HCT116 (cell line): Measurements from ENCODE around the gene PUM1. TPM values are rescaled to one million over a fixed set of nuclear protein-coding genes. Genes with fewer than 3 reads are reported as not detected.

ENCODE experiments used
- ATAC-seq: fragments of 200-7000 bp; cut with Tn5 transposase; 2 replicates; pipeline ENCODE4 v1.9.1; 2020; ENCODE audit warnings: mild to moderate bottlenecking, moderate library complexity
- BruUV-seq: library from RNA; stranded (reverse); fragments of 400-500 nt; replicated peaks from 2 replicates; lab custom pipeline; 2021; lab: Mats Ljungman, UMichigan
- CTCF ChIA-PET: fragments of 300-600 bp; sonication (Branson Sonifier 250); formaldehyde crosslinking; loops from one replicate; lab custom pipeline; 2021; ENCODE audit warnings: antibody characterized with exemption; lab: Charles Lee
- POLR2A ChIA-PET: fragments of 300-600, 350-600 bp; sonication (Branson Sonifier 250); formaldehyde crosslinking; loops from one replicate; lab custom pipeline; 2021; ENCODE audit warnings: antibody characterized with exemption; lab: Charles Lee
- RAD21 ChIA-PET, 2 experiments: fragments of 300-600 bp; sonication (Branson Sonifier 250); formaldehyde crosslinking; loops; one replicate each; lab custom pipeline; 2023; ENCODE audit warnings: low total read pairs in 2 of 2; ENCODE audit not compliant: uncharacterized antibody in 2 of 2, unreplicated experiment in 2 of 2, low non-redundant PET in 1 of 2; lab: Charles Lee
- DNase-seq: peaks from one replicate; pipeline ENCODE4 v3.0.0-alpha.2; 2010; ENCODE audit warnings: low read depth, low spot score
- H2AFZ ChIP-seq: fragments of 200-600 bp; shearing (Covaris generic), sonication (generic); 2 replicates; pipeline ENCODE4 v1.6.1; 2017; ENCODE audit warnings: low read depth, mixed run types, mixed read lengths, antibody characterized with exemption, low read length; ENCODE audit not compliant: poor library complexity, severe bottlenecking
- H3K27ac ChIP-seq: 2 replicates; pipeline ENCODE4 v1.5.1; 2012; ENCODE audit warnings: low read depth, low read length
- H3K27me3 ChIP-seq: fragments of 200-600 bp; sonication (generic); 2 replicates; pipeline ENCODE4 v1.6.1; 2016; ENCODE audit warnings: mixed run types, low read length, mixed read lengths; ENCODE audit not compliant: insufficient read depth
- H3K36me3 ChIP-seq, 2 experiments: fragments of 200-500 bp in 1 of 2; fragments of 200-600 bp in 1 of 2; sonication (Bioruptor generic) in 1 of 2; sonication (generic) in 1 of 2; 2 replicates each; pipeline versions ENCODE4 v1.5.1 to v1.6.1; 2014 to 2016; ENCODE audit warnings: low read length in 2 of 2, inconsistent platforms in 1 of 2, mixed read lengths in 1 of 2, mixed run types in 1 of 2; ENCODE audit not compliant: insufficient read depth in 2 of 2, control insufficient read depth in 1 of 2
- H3K4me1 ChIP-seq, 2 experiments: fragments of 200-600 bp in 1 of 2; sonication (generic) in 1 of 2; 2 replicates each; pipeline versions ENCODE4 v1.5.1 to v1.6.1; 2012 to 2017; ENCODE audit warnings: low read length in 2 of 2, inconsistent platforms in 1 of 2, mild to moderate bottlenecking in 1 of 2, mixed read lengths in 1 of 2, mixed run types in 1 of 2, moderate library complexity in 1 of 2; ENCODE audit not compliant: insufficient read depth in 2 of 2, control insufficient read depth in 1 of 2
- H3K4me2 ChIP-seq: fragments of 200-600 bp; sonication (generic); 2 replicates; pipeline ENCODE4 v1.6.1; 2017; ENCODE audit warnings: mixed run types, low read length, mixed read lengths
- H3K4me3 ChIP-seq, 2 experiments: fragments of 200-600 bp in 1 of 2; sonication (generic) in 1 of 2; replicated peaks in 1 of 2; 2 replicates each; pipeline ENCODE4 v1.5.1; 2011 to 2016; ENCODE audit warnings: low read length in 2 of 2, control low read depth in 1 of 2, low read depth in 1 of 2, mild to moderate bottlenecking in 1 of 2, mixed read lengths in 1 of 2, mixed run types in 1 of 2
- H3K79me2 ChIP-seq: fragments of 200-600 bp; sonication (generic); 2 replicates; pipeline ENCODE4 v1.6.1; 2017; ENCODE audit warnings: mild to moderate bottlenecking, mixed run types, low read length, moderate library complexity, mixed read lengths; ENCODE audit not compliant: insufficient read depth
- H3K9ac ChIP-seq: fragments of 200-600 bp; sonication (generic); 2 replicates; pipeline ENCODE4 v1.6.1; 2016; ENCODE audit warnings: low read length, mixed read lengths
- H3K9me2 ChIP-seq: fragments of 200-600 bp; sonication (generic), shearing (Covaris generic); 2 replicates; pipeline ENCODE4 v1.6.1; 2017; ENCODE audit warnings: mixed run types, mild to moderate bottlenecking, moderate library complexity; ENCODE audit not compliant: insufficient read depth
- H3K9me3 ChIP-seq, 2 experiments: fragments of 200-500 bp in 1 of 2; fragments of 200-600 bp in 1 of 2; sonication (Bioruptor generic) in 1 of 2; sonication (generic) in 1 of 2; 2 replicates each; pipeline ENCODE4 v1.6.1; 2014 to 2017; ENCODE audit warnings: low read length in 2 of 2, mixed read lengths in 2 of 2, inconsistent platforms in 1 of 2, low read depth in 1 of 2, mild to moderate bottlenecking in 1 of 2, mixed run types in 1 of 2, moderate library complexity in 1 of 2; ENCODE audit not compliant: control insufficient read depth in 1 of 2, insufficient read depth in 1 of 2
- H4K20me1 ChIP-seq: fragments of 200-600 bp; sonication (generic), shearing (Covaris generic); 2 replicates; pipeline ENCODE4 v1.6.1; 2017; ENCODE audit warnings: mixed run types, mild to moderate bottlenecking, moderate library complexity; ENCODE audit not compliant: insufficient read depth
- CBX3 ChIP-seq: IDR thresholded peaks from 2 replicates; pipeline ENCODE4 v1.6.1; 2012; ENCODE audit warnings: low read depth
- CEBPB ChIP-seq: IDR thresholded peaks from 2 replicates; pipeline ENCODE4 v1.6.1; 2012; ENCODE audit warnings: low read depth
- EZH2 ChIP-seq: fragments of 200-600 bp; sonication (generic); IDR thresholded peaks from 2 replicates; pipeline ENCODE4 v1.6.1; 2017; ENCODE audit warnings: antibody characterized with exemption, mixed run types
- EZH2phosphoT487 ChIP-seq: fragments of 200-600 bp; IDR thresholded peaks from 2 replicates; pipeline ENCODE4 v1.6.1; 2018; ENCODE audit warnings: antibody characterized with exemption, borderline replicate concordance
- FOSL1 ChIP-seq: IDR thresholded peaks from 2 replicates; pipeline ENCODE4 v1.6.1; 2012; ENCODE audit warnings: low read depth
- MAX ChIP-seq: IDR thresholded peaks from 2 replicates; pipeline ENCODE4 v1.6.1; 2012
- POLR2AphosphoS5 ChIP-seq: IDR thresholded peaks from 2 replicates; pipeline ENCODE4 v1.6.1; 2011; ENCODE audit warnings: mild to moderate bottlenecking, low read depth, low read length, moderate library complexity
- RAD21 ChIP-seq: IDR thresholded peaks from 2 replicates; pipeline ENCODE4 v1.6.1; 2012; ENCODE audit warnings: low read depth, mild to moderate bottlenecking
- REST ChIP-seq: IDR thresholded peaks from 2 replicates; pipeline ENCODE4 v1.6.1; 2012; ENCODE audit warnings: low read depth
- SIN3A ChIP-seq: IDR thresholded peaks from 2 replicates; pipeline ENCODE4 v1.6.1; 2012; ENCODE audit warnings: low read depth
- SRF ChIP-seq: IDR thresholded peaks from 2 replicates; pipeline ENCODE4 v1.6.1; 2012; ENCODE audit warnings: low read depth
- ZFX ChIP-seq: fragments of 450-650 bp; IDR thresholded peaks from 2 replicates; pipeline ENCODE4 v1.6.1; 2017
- ZNF274 ChIP-seq: fragments of 200-500 bp; sonication (Bioruptor generic); IDR thresholded peaks from 2 replicates; pipeline ENCODE4 v1.6.1; 2014; ENCODE audit warnings: mild to moderate bottlenecking, low read depth, low read length, inconsistent platforms
- intact Hi-C: fragments of 100-400 bp; cut with micrococcal nuclease; formaldehyde crosslinking; loops from 2 replicates; pipeline ENCODE4 v1.10.0; 2022
- total RNA-seq: library from RNA; stranded (reverse); gene quantifications from one replicate; pipeline ENCODE4 v1.2.1, GENCODE V29; 2021; ENCODE audit not compliant: unreplicated experiment
- TF ChIP-seq, protein P1 (sequence below), 3 experiments: fragments of 200-600 bp in 1 of 3; sonication (generic) in 1 of 3; IDR thresholded peaks in 2 of 3; conservative IDR thresholded peaks in 1 of 3; 2 replicates each; pipeline ENCODE4 v1.5.1; 2012 to 2017; ENCODE audit warnings: low read depth in 2 of 3, low read length in 2 of 3, antibody characterized with exemption in 1 of 3, borderline replicate concordance in 1 of 3, control low read depth in 1 of 3, mild to moderate bottlenecking in 1 of 3, mixed read lengths in 1 of 3, mixed run types in 1 of 3, moderate library complexity in 1 of 3; ENCODE audit not compliant: insufficient read depth in 1 of 3
- TF ChIP-seq, protein P2 (sequence below): IDR thresholded peaks from 2 replicates; pipeline ENCODE4 v1.6.1; 2012

Gene PUM1
- total RNA-seq, 1 experiment from 2014 or later, result 113 TPM

GRCh38 chr1:31005198-31005597 lies 60.3 kb downstream of the PUM1 start:
- H3K4me3 ChIP-seq, result no peak overlapping the region
- RAD21 ChIA-PET, result no interaction called here
- TF ChIP-seq CBX3, result no peak
- peaks cover 98% of the 10 kb centered on the region for H3K79me2 ChIP-seq
- no peak for ATAC-seq
- no peak overlapping the region for H3K27ac ChIP-seq
- peaks cover 3 to 7% of the 10 kb centered on the region in 2 experiments; a peak in 1 of 4 replicates for H3K4me1 ChIP-seq
- no peak for DNase-seq
- H3K9ac ChIP-seq, result no peak overlapping the region
- H3K27me3 ChIP-seq, result no peaks in the 10 kb centered on the region
- peaks cover 37% of the 10 kb centered on the region; the same call in 1 of the 2 replicates for H4K20me1 ChIP-seq
- peaks cover 19 to 21% of the 10 kb centered on the region in 2 experiments; a peak in 3 of 4 replicates for H3K36me3 ChIP-seq
- H3K4me2 ChIP-seq, result no peak overlapping the region
- no peak overlapping the region for H2AFZ ChIP-seq
- intact Hi-C loops, result no loop called here
- H3K9me3 ChIP-seq, result no peaks in the 10 kb centered on the region
- POLR2A ChIA-PET, result no interaction called here
- TSS peak; percentile 9 for BruUV-seq
- CTCF ChIA-PET, result no interaction called here
- no peaks in the 10 kb centered on the region for H3K9me2 ChIP-seq

DNA sequence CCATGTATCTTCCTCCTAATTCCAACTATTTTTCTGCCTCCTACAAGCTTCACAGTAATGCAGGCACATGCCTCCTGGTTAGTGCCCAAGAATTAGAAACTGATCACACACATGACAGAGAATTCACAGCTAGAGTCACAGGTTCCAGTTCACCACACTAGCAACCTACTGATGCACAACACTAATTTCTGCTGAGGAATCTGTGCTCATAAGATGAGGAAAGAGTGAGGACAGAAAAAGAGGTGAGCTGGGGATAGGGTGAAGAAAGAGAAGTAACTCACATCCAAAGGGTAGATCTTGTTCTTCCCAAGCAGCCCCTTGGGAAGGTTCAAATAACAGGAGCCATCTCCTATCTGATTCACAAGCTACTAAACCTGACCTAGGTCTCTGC lies 61.3 kb downstream of the PUM1 start:
- H3K4me1 ChIP-seq, result peaks cover 2 to 3% of the 10 kb centered on the region in 2 experiments; a peak in 1 of 4 replicates
- DNase-seq, result no peak
- BruUV-seq, result no TSS peak
- no peaks in the 10 kb centered on the region for H3K27me3 ChIP-seq
- H3K79me2 ChIP-seq, result peaks cover 97% of the 10 kb centered on the region
- no peak overlapping the region for H3K4me2 ChIP-seq
- H3K9ac ChIP-seq, result no peak overlapping the region
- H3K4me3 ChIP-seq, result no peak overlapping the region
- no peaks in the 10 kb centered on the region for H3K9me2 ChIP-seq
- ChIA-PET CTCF (no interaction called here), RAD21 (no interaction called here), POLR2A (no interaction called here)
- no peak overlapping the region for H2AFZ ChIP-seq
- H3K27ac ChIP-seq, result no peak overlapping the region
- peaks cover 37% of the 10 kb centered on the region; the same call in 1 of the 2 replicates for H4K20me1 ChIP-seq
- intact Hi-C loops, result no loop called here
- H3K9me3 ChIP-seq, result no peaks in the 10 kb centered on the region
- ATAC-seq, result no peak
- H3K36me3 ChIP-seq, result peaks cover 21 to 24% of the 10 kb centered on the region in 2 experiments; a peak in 3 of 4 replicates
- TF ChIP-seq REST (no peak), EZH2phosphoT487 (no peak), FOSL1 (no peak), EZH2 (no peak), RAD21 (no peak), SRF (no peak), MAX (no peak), ZFX (no peak), ZNF274 (no peak), SIN3A (no peak), CEBPB (no peak), POLR2AphosphoS5 (no peak), CBX3 (no peak)
- TF ChIP-seq, protein P1, sequence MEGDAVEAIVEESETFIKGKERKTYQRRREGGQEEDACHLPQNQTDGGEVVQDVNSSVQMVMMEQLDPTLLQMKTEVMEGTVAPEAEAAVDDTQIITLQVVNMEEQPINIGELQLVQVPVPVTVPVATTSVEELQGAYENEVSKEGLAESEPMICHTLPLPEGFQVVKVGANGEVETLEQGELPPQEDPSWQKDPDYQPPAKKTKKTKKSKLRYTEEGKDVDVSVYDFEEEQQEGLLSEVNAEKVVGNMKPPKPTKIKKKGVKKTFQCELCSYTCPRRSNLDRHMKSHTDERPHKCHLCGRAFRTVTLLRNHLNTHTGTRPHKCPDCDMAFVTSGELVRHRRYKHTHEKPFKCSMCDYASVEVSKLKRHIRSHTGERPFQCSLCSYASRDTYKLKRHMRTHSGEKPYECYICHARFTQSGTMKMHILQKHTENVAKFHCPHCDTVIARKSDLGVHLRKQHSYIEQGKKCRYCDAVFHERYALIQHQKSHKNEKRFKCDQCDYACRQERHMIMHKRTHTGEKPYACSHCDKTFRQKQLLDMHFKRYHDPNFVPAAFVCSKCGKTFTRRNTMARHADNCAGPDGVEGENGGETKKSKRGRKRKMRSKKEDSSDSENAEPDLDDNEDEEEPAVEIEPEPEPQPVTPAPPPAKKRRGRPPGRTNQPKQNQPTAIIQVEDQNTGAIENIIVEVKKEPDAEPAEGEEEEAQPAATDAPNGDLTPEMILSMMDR (IDR thresholded peaks at IDR 0.05 in 2 of 3, conservative IDR thresholded peaks at IDR 0.05 in 1 of 3; ENCODE audit: borderline replicate concordance in 1 of 3, insufficient read depth in 1 of 3, low read depth in 2 of 3, low read length in 2 of 3), result no peak
- TF ChIP-seq, protein P2, sequence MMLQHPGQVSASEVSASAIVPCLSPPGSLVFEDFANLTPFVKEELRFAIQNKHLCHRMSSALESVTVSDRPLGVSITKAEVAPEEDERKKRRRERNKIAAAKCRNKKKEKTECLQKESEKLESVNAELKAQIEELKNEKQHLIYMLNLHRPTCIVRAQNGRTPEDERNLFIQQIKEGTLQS, result no peak
